Gastroesophageal sphincter (tissue), 3 donors: ENCODE measurements around the gene KRT8.

Experiments
- CTCF ChIP-seq, 4 experiments: fragments of 200-600 bp in 2 of 4; fragments of 450-650 bp in 2 of 4; sonication (generic) in 1 of 4; IDR thresholded peaks; one replicate each; pipeline ENCODE4 v1.5.1; 2017 to 2019; ENCODE audit warnings: antibody characterized with exemption in 4 of 4, mild to moderate bottlenecking in 2 of 4, moderate library complexity in 2 of 4
- POLR2A ChIP-seq, 2 donors: fragments of 450-650 bp; IDR thresholded peaks; one replicate each; pipeline ENCODE4 v1.6.1; 2017; ENCODE audit warnings: antibody characterized with exemption in 2 of 2, mild to moderate bottlenecking in 2 of 2, moderate library complexity in 1 of 2
- POLR2AphosphoS5 ChIP-seq: sonication (generic); formaldehyde crosslinking; IDR thresholded peaks from one replicate; pipeline ENCODE4 v1.6.1; 2017; ENCODE audit warnings: antibody characterized with exemption

GRCh38 chr12:52876372-52876771, 28.5 kb downstream of the KRT8 start:
- no peak for TF ChIP-seq POLR2A (IDR thresholded peaks at IDR 0.05)
- no peak for TF ChIP-seq POLR2AphosphoS5
- no peak for TF ChIP-seq CTCF (IDR thresholded peaks at IDR 0.05)
